Measurements from ENCODE around the gene KIF26B. TPM values are rescaled to one million over a fixed set of nuclear protein-coding genes. Genes with fewer than 3 reads are reported as not detected.

Gene KIF26B
- polyA plus RNA-seq, 2 of the 4 experiments (the other 2 are of a cell fraction): 0.01 to 0.04 TPM

GRCh38 chr1:245279346-245279745, 124.6 kb downstream of the KIF26B start:
- no peak overlapping the region for H3K4me2 ChIP-seq
- CTCF ChIA-PET: no interaction called here
- H3K27ac ChIP-seq: no peak overlapping the region
- H3K4me1 ChIP-seq: no peaks in the 10 kb centered on the region
- no peak for ATAC-seq
- no peak for DNase-seq (ENCODE audit: low read depth in 1 of 2, low spot score in 1 of 2)
- FAIRE-seq: no peak
- H3K4me3 ChIP-seq: no peak overlapping the region
- TF ChIP-seq FOSL2 (IDR thresholded peaks at IDR 0.05) (no peak), FOSL2 (CRISPR knock-in tag; IDR thresholded peaks at IDR 0.05) (no peak), SMC3 (IDR thresholded peaks at IDR 0.05) (no peak), CBX2 (IDR thresholded peaks at IDR 0.05; ENCODE audit: borderline replicate concordance, low read depth) (no peak), RAD21 (conservative IDR thresholded peaks at IDR 0.05 in 1 of 2, IDR thresholded peaks at IDR 0.05 in 1 of 2) (no peak), MAZ (IDR thresholded peaks at IDR 0.05; ENCODE audit: borderline replicate concordance, low read depth, low read length) (no peak)
- 10% methylated on average over 4 of the region's 4 CpGs for WGBS (ENCODE audit: missing lambda C conversion rate)
- H3K9me3 ChIP-seq: no peaks in the 10 kb centered on the region
- POLR2A ChIA-PET: interaction anchor here (0.6 kb wide), 1 partner anchor 18 kb away, joined by 5 read pairs; no protein-coding TSS in a partner anchor

DNA sequence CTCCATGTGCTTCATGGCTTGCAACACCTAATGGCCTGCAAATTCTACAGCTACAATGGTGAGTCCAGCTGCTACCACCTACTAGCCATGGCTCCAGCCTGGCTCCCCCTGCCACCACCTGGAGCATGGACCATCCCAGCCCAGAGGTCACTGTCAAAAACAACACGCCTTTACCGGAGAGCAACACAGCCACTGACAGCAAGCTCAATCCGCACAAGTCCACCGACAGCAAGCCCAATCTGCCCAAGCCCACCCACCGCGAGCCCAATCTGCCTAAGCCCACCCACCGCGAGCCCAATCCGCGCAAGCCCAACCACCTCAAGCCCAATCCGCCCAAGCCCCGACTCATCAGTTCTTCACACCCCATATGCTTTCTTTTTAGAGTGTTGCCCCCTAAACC, 128.2 kb downstream of the KIF26B start:
- ATAC-seq (no peak), FAIRE-seq (no peak), DNase-seq (ENCODE audit: low read depth in 1 of 2, low spot score in 1 of 2) (no peak)
- TF ChIP-seq CBX2 (IDR thresholded peaks at IDR 0.05; ENCODE audit: borderline replicate concordance, low read depth) (no peak), ELK1 (IDR thresholded peaks at IDR 0.05; ENCODE audit: low read depth, low read length) (no peak), FOXS1 (CRISPR knock-in tag; IDR thresholded peaks at IDR 0.05) (no peak), RARB (CRISPR knock-in tag; IDR thresholded peaks at IDR 0.05) (no peak), KDM1A (IDR thresholded peaks at IDR 0.05; ENCODE audit: low read depth) (no peak), E2F6 (IDR thresholded peaks at IDR 0.05; ENCODE audit: borderline replicate concordance, low read depth) (no peak), CBX8 (IDR thresholded peaks at IDR 0.05) (no peak), ESRRA (IDR thresholded peaks at IDR 0.05; ENCODE audit: borderline replicate concordance, low read length) (no peak), NPAS2 (CRISPR knock-in tag; IDR thresholded peaks at IDR 0.05; ENCODE audit: borderline replicate concordance) (no peak), TP53 (CRISPR knock-in tag; IDR thresholded peaks at IDR 0.05) (no peak), NFE2L2 (conservative IDR thresholded peaks at IDR 0.05; ENCODE audit: low read length) (no peak), NR3C1 (IDR thresholded peaks at IDR 0.05) (no peak), EHMT2 (IDR thresholded peaks at IDR 0.05; ENCODE audit: low read depth) (no peak), CEBPB (IDR thresholded peaks at IDR 0.05) (no peak), REST (IDR thresholded peaks at IDR 0.05) (no peak), JUNB (IDR thresholded peaks at IDR 0.05) (no peak)
- TF ChIP-seq, protein P1, sequence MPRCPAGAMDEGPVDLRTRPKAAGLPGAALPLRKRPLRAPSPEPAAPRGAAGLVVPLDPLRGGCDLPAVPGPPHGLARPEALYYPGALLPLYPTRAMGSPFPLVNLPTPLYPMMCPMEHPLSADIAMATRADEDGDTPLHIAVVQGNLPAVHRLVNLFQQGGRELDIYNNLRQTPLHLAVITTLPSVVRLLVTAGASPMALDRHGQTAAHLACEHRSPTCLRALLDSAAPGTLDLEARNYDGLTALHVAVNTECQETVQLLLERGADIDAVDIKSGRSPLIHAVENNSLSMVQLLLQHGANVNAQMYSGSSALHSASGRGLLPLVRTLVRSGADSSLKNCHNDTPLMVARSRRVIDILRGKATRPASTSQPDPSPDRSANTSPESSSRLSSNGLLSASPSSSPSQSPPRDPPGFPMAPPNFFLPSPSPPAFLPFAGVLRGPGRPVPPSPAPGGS (IDR thresholded peaks at IDR 0.05): no peak
- ChIA-PET CTCF (no interaction called here), POLR2A (no interaction called here)
- 68% methylated on average over 12 of the region's 12 CpGs for WGBS (ENCODE audit: missing lambda C conversion rate)
- Histone ChIP-seq H3K4me3 (no peak overlapping the region), H3K4me1 (no peaks in the 10 kb centered on the region), H3K9me3 (no peaks in the 10 kb centered on the region), H3K4me2 (no peak overlapping the region), H3K27ac (no peak overlapping the region)

Data from A549 (cell line).